Tongue (tissue), 2 donors: Measurements from ENCODE around the gene DISP2. TPM values are rescaled to one million over a fixed set of nuclear protein-coding genes. Genes with fewer than 3 reads are reported as not detected.

Experiments used
- DNase-seq: peaks from one replicate; pipeline ENCODE4 v3.0.0-alpha.2; 2015
- total RNA-seq: library from RNA; depleted of rRNA; stranded (reverse); fragments of >200 nt; gene quantifications from one replicate; pipeline ENCODE4 v1.2.3, GENCODE V29; 2014

The DISP2 gene
- total RNA-seq, 1 donor from 2014 or later, result 4.1 TPM

GRCh38 chr15:40427188-40427587 is 69.2 kb downstream of the DISP2 start:
- no peak for DNase-seq

DNA sequence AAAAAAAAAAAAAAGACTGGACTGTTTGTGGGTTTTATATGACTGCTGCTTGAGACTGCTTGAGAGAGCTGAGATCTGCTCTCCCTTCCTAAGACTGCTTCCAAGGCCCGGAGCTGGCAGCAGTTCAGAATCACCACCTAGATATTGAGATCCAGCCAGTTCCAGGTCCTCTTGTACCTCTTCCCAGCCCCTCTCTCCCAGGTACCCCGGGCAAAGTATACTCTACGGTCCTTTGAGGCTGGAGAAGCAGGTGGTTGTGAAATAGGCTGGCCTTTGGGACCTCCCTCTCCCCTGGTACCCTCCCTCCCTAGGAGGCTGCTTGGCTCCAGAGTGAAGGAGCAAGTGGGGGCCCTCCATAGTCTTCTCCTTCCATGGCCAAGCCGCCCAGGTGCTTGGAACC is 70.2 kb downstream of the DISP2 start:
- DNase-seq, result no peak

Other genes starting within 250 kb of the DISP2 start
- gene BMF, start 249.3 kb upstream of the DISP2 start, total RNA-seq, result 20.1 TPM
- 26.4 TPM for gene BUB1B, start 197.2 kb upstream of the DISP2 start, total RNA-seq
- 2.5 TPM for gene PAK6, start 119.2 kb upstream of the DISP2 start, total RNA-seq
- 2.4 TPM for gene ANKRD63, start 75.2 kb upstream of the DISP2 start, total RNA-seq
- 8.7 TPM for gene PLCB2, start 50.3 kb upstream of the DISP2 start, total RNA-seq
- gene INAFM2, start 34.5 kb upstream of the DISP2 start, total RNA-seq, result 19.4 TPM
- 25.4 TPM for gene CCDC9B, start 17.3 kb upstream of the DISP2 start, total RNA-seq
- gene PHGR1, start 7.2 kb upstream of the DISP2 start, total RNA-seq, result not detected
- gene KNSTRN, start 24.5 kb downstream of the DISP2 start, total RNA-seq, result 25.6 TPM
- gene IVD, start 47.6 kb downstream of the DISP2 start, total RNA-seq, result 52.8 TPM
- gene BAHD1, start 82.7 kb downstream of the DISP2 start, total RNA-seq, result 13.6 TPM
- 17.2 TPM for gene CHST14, start 112.8 kb downstream of the DISP2 start, total RNA-seq
- 21.5 TPM for gene CCDC32, start 206.8 kb downstream of the DISP2 start, total RNA-seq
- 17.6 TPM for gene RPUSD2, start 211.1 kb downstream of the DISP2 start, total RNA-seq
- 13.0 TPM for gene KNL1, start 236.0 kb downstream of the DISP2 start, total RNA-seq